ENCODE results near the gene TUBGCP2.

GRCh38 chr10:133335246-133336117 is 26.8 kb upstream of the TUBGCP2 start:
- TF ChIP-seq CTCF (IDR thresholded peaks at IDR 0.05; ENCODE audit: borderline replicate concordance, extremely low read depth, low read length, poor library complexity, severe bottlenecking) (no peak), EZH2 (IDR thresholded peaks at IDR 0.05; ENCODE audit: borderline replicate concordance, low read depth, low read length, severe bottlenecking) (no peak)
